ENCODE measurements around the gene DNAJB12.
A peak's percentile ranks its signal among the peaks of the same experiment; 100 is the strongest.
"Not testable (repeated sequence)": the region's sequence is repeated elsewhere in the genome, so short reads cannot be mapped to it uniquely, and the experiment has no call there.

Gene DNAJB12

GRCh38 chr10:72331575-72332422, 22.9 kb downstream of the DNAJB12 start:
- DNase-seq (ENCODE audit: low read depth in 2 of 2), result no peak

GRCh38 chr10:72330069-72330426, 24.7 kb downstream of the DNAJB12 start:
- no peak for DNase-seq (ENCODE audit: low read depth in 2 of 2)

GRCh38 chr10:72329290-72330068, 25.2 kb downstream of the DNAJB12 start:
- no peak for DNase-seq (ENCODE audit: low read depth in 2 of 2)

- DNase-seq (ENCODE audit: low read depth in 2 of 2), result no peak
Measured at GRCh38 chr10:72328829-72329204, 25.9 kb downstream of the DNAJB12 start.

- no peak for DNase-seq (ENCODE audit: low read depth in 2 of 2)
Measured at GRCh38 chr10:72328045-72328828, 26.5 kb downstream of the DNAJB12 start.

GRCh38 chr10:72326665-72327603, 27.8 kb downstream of the DNAJB12 start:
- not testable (repeated sequence) for DNase-seq (ENCODE audit: low read depth in 2 of 2)

- not testable (repeated sequence) for DNase-seq (ENCODE audit: low read depth in 2 of 2)
Measured at GRCh38 chr10:72325243-72326175, 29.2 kb downstream of the DNAJB12 start.

GRCh38 chr10:72323771-72324191, 30.9 kb downstream of the DNAJB12 start:
- DNase-seq (ENCODE audit: low read depth in 2 of 2), result no peak

GRCh38 chr10:72323108-72323749, 31.5 kb downstream of the DNAJB12 start:
- DNase-seq (ENCODE audit: low read depth in 2 of 2), result no peak

- no peak for DNase-seq (ENCODE audit: low read depth in 2 of 2)
Measured at GRCh38 chr10:72322280-72323058, 32.2 kb downstream of the DNAJB12 start.

GRCh38 chr10:72322030-72322279, 32.8 kb downstream of the DNAJB12 start:
- DNase-seq (ENCODE audit: low read depth in 2 of 2), result no peak

- DNase-seq (ENCODE audit: low read depth in 2 of 2), result no peak
Measured at GRCh38 chr10:72321248-72322029, 33.3 kb downstream of the DNAJB12 start.

GRCh38 chr10:72320676-72321247, 34.0 kb downstream of the DNAJB12 start:
- DNase-seq (ENCODE audit: low read depth in 2 of 2), result peak; percentile 100

- peak; percentile 90 to 91 for DNase-seq (ENCODE audit: low read depth in 2 of 2)
Measured at GRCh38 chr10:72319416-72320254, 35.1 kb downstream of the DNAJB12 start.

- DNase-seq (ENCODE audit: low read depth in 2 of 2), result no peak
Measured at GRCh38 chr10:72318418-72319262, 36.1 kb downstream of the DNAJB12 start.
